Lower leg skin (tissue), 3 donors: ENCODE measurements around the gene DEFB110.

Experiments used
- CTCF ChIP-seq, 3 donors: fragments of 450-650 bp; IDR thresholded peaks; one replicate each; pipeline ENCODE4 v1.5.1; 2016; ENCODE audit warnings: antibody characterized with exemption in 3 of 3, mild to moderate bottlenecking in 3 of 3, moderate library complexity in 2 of 3
- POLR2A ChIP-seq, 2 donors: fragments of 450-650 bp; IDR thresholded peaks; one replicate each; pipeline ENCODE4 v1.6.1; 2016 to 2017; ENCODE audit warnings: antibody characterized with exemption in 2 of 2, mild to moderate bottlenecking in 1 of 2, moderate library complexity in 1 of 2

GRCh38 chr6:49986551-49986950, 35.2 kb downstream of the DEFB110 start:
- TF ChIP-seq CTCF (IDR thresholded peaks at IDR 0.05) (no peak), POLR2A (IDR thresholded peaks at IDR 0.05) (no peak)
